HG03159 (cell line): ENCODE measurements around the gene GIGYF2.

Experiments
- ATAC-seq: cut with Tn5 transposase; IDR thresholded peaks from one replicate; pipeline ENCODE4 v1.9.1; 2021; ENCODE audit warnings: mild to moderate bottlenecking, moderate library complexity; ENCODE audit not compliant: unreplicated experiment

The GIGYF2 gene

DNA sequence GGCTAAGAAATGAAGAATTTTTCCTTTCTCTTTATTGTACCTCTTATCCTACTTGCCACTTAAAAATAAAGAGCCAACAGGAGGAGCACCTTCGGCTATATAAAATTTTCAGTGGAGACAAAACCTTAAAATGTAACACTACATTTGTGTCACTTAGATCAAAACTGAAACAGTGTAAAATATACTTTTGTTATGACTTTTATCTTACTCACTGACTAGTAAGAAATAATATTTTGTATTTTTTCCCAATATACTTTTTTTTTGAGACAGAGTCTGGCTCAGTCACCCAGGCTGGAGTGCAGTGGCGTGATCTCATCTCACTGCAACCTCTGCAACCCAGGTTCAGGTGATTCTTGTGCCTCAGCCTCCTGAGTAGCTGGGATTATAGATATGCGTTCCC is 50.9 kb downstream of the GIGYF2 start:
- no peak for ATAC-seq

DNA sequence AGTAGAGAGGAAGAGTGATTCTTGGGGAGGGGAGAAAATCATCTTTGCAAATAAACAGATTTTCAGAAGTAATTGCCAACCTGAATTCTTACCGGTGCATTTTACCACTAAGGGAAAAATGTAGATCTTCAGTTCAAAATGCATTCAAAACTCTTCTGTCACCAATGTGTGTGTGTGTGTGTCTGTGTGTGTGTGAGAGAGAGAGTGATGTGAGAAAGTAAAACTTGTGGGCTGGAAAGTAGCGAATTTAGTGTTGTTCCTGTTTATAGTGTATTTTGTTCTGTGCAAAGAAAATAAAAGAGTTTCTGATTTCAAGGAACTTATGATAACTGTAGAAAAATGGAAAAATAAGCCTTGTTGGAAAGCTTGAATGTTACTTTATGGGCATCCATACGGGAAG is 52.2 kb downstream of the GIGYF2 start:
- no peak for ATAC-seq

GRCh38 chr2:232750135-232750671 is 53.1 kb downstream of the GIGYF2 start:
- ATAC-seq, result no peak

- no peak for ATAC-seq
These were observed 60.8 kb downstream of the GIGYF2 start for GRCh38 chr2:232757905-232758304.

DNA sequence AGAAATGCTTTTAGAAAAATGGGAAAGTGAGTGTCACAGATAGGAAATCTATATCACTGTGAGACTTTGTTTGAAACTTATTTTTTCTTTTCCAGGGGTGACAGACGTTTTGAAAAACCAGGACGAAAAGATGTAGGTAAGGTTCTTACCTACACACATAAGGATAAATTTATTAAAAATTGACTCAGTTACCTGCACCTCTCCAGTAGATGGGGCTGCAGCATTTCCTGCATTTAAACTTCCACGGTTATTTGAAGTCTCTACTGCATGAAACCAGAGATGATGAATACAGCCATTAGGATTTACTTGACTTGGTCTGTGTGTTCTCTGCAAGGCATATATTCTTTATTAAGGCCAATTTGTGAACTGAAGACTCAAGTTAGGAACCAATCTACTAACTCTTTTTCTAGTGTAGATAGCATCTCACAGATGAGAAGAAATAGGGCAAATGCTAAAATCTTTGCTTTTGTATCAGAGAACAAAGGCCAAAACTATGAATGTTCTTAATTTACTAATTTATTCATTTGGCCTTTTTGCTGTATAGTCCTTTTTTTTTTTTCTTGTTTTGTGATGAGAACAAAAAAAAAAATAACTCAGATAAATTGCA is 64.3 kb downstream of the GIGYF2 start:
- ATAC-seq, result no peak

- no peak for ATAC-seq
These were observed 70.7 kb downstream of the GIGYF2 start for GRCh38 chr2:232767866-232768265.

- ATAC-seq, result no peak
These were observed 73.1 kb downstream of the GIGYF2 start for GRCh38 chr2:232770207-232770606.

DNA sequence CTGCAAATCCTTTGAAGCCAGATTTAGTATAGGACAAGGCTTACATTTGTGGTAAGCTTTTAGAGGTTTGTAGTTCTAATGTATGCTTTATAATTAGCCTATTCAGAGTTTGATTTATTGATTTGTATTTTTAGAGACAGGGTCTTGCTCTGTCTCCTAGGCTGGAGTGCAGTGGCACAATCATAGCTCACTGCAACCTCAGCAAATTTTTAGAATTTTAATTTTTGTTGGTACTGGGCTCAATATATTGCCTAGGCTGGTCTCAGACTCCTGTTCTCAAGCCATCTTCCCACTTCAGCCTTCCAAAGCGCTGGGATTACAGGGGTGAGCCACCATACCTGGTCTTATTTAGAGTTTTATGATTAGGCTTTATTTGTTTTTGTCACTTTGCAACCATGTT is 74.7 kb downstream of the GIGYF2 start:
- no peak for ATAC-seq

DNA sequence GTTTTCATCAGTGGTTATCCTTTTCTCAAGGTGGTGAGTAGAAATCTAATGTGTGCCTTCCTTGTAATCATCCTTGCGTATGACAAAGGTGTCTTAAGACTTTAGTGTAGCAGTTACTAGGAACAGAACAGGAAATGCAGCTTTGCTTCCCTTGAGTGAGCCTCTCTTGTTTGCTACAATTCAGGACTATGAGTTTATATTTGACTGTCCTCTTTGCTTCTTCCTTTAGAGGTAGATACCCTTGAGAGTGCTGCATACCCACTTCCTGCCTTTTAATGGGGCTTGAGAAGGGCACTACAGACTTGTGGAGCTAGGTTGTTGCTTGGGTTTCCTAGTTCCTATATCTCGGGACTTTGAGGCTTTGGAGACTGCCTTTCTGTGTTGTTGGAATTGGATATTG is 75.4 kb downstream of the GIGYF2 start:
- peak; percentile 82 for ATAC-seq

DNA sequence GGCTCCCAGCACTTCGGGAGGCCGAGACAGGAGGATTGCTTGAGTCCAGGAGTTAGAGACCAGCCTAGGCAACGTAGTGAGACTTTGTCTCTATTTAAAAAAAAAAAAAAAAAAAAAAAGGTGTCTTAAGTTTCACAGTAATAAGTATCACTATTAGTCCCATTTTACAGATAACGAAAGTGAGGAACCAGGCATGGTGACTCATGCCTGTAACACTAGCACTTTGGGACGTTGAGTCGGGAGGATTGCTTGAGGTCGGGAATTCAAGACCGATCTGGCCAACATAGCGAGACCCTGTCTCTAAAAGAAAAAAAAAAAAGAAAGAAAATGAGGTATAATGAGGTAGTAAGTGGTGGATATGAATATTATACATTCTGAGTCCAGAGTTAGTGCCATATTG is 76.7 kb downstream of the GIGYF2 start:
- ATAC-seq, result no peak

DNA sequence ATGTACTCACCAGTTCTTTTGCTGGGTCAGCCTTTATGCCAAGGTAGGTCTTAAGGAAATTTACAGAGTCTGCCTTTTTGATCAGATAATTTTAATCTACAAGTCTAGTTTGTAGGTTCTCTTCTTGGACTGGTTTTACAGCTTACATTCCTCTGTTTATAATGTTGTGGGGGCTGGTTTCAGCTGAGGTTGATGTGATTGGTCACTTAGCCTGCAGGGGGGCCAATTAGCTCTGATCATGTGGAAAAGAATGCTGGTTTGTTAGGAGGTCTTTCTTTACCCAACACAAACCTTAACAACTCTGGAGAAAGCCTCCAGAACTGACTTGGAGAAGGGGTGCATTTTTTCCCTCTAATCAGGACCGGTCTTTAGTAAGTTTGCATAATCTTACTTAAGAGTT is 79.3 kb downstream of the GIGYF2 start, which contains the start of gene KCNJ13:
KCNJ13 (minus strand) TSS at position 131 of the 400 bp plus-strand sequence. CDS start 5,203 bp downstream, outside the sequence.
- no peak for ATAC-seq

DNA sequence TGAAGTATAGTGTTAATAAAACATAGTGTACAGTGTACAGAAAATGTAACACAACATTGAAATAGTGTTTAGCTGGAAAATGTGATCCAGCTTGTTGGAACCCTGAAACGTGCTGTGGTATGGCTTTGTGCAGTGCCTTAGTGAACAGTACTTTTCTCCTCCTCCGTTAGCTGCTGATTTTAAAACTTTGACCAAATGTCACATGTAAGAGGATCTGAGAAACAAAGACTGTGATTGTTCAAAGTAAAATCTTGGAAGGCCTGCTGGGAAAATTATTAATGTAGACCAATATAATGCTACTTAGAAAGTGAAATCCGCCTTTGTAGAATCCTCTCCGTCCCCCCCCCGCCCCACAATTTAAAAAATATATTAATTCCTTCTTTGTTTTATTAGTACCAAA is 80.1 kb downstream of the GIGYF2 start:
- no peak for ATAC-seq

DNA sequence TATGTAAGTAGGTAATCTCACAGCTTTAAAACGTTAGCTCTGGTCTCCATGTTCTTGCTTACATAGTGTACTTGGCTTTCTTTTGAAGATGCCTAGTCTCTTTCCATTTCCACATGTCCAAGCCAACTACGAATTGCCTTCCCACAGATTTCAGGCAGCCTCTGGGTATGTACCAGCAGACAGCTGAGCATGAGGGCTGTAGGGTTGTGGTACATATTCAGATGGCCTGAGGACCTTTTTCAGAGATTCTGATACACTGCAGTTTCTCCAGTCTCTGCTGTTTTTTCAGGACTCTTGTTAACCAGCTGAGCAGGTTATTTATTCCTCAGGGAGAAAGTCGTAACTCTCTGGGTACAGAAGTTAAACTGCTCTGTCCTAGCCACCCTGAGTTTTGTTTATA is 82.3 kb downstream of the GIGYF2 start:
- no peak for ATAC-seq

DNA sequence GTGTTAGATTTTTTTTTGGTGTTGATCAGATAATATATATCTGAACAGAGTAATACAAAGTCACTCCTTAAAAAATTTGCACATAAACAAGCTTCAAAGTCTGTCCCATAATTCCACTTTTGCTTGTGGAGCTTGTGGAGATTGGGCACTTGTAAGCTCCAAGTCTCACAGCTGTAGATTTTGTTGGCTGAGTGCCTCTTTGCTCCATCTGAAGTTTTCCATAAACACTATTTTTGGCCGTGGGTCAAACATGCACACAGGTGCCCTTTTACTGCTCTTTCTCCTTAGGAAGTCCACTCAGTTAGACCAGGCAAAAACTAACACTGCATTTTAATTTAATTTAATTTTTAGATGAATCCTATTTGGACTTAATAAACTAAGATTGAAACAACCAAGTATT is 82.8 kb downstream of the GIGYF2 start:
- no peak for ATAC-seq

DNA sequence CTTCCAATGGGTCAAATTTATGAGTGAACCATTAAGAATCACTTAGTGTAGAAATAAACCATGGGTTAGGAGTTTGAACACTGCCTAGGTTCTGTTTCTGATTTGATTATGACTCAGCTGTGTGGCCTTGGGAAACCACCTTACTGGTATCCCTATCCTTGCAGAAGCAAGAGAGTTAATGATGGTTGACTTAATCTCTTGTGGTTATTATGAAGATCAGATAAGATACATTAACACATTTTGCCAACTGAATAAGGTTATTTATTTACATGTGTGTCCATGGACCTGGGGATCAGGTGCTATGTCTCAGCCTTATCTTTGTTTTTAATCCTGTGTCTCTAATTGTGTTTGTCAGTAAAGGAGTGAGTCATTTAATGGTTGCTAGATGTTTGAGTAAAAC is 84.6 kb downstream of the GIGYF2 start:
- ATAC-seq, result peak; percentile 86

DNA sequence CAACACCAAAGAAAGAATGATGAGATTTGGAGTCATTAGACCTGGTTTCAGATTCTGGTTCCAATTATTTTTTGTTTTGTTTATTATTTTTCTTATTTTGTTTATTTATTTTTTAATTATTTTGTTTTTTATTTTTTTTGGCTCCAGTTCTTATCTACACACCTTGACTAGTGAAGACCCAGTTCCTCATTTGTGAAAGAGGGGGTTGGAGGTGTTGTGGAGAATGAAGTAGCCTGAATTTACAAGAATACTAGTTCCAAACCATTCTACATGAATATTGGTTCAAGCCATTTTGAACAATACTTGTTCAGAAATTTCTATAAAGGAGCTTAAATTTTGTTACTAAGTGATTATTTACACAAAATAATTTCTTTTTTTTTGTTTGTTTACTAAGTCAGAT is 86.1 kb downstream of the GIGYF2 start:
- ATAC-seq, result no peak

- no peak for ATAC-seq
These were observed 90.7 kb downstream of the GIGYF2 start for GRCh38 chr2:232787806-232788205.

GRCh38 chr2:232789082-232789481 is 92.0 kb downstream of the GIGYF2 start:
- no peak for ATAC-seq

GRCh38 chr2:232791518-232791917 is 94.4 kb downstream of the GIGYF2 start:
- ATAC-seq, result no peak

DNA sequence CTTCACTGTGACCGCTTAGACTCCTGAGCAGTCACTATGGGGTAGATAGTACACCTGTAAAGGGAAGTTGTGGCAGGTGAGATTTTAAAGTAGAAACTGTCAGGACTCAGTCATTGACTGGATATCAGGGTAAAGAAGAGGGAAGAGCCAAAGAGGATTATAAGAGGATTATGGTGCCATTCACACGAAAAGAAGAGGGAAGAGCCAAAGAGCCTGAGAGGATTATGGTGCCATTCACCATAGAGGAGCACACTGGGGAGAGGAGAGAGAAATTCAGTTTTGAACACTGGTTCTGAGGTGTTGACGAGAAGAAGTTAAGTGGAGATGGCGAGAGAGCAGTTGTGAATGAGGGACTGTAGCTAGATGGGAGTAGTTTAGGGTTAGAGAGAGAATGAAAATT is 96.1 kb downstream of the GIGYF2 start:
- no peak for ATAC-seq

DNA sequence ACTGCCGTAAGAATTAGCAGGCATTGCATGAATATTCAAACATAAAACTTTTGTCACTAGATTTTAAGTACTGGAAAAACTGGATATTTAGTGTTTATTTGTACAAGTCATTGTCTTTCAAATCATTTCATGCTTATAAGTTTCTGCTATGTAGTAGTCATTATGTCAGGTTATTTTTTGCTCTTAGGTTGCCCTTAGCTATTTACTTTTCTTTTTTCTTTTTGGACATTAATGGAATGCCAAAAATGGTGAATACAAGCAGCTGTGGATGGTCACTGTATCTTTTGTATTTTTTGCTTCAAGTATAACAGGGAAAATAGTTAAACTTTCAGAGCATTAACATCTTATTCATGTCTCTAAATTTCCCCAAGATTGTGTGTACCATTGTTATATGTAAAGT is 97.8 kb downstream of the GIGYF2 start:
- no peak for ATAC-seq

DNA sequence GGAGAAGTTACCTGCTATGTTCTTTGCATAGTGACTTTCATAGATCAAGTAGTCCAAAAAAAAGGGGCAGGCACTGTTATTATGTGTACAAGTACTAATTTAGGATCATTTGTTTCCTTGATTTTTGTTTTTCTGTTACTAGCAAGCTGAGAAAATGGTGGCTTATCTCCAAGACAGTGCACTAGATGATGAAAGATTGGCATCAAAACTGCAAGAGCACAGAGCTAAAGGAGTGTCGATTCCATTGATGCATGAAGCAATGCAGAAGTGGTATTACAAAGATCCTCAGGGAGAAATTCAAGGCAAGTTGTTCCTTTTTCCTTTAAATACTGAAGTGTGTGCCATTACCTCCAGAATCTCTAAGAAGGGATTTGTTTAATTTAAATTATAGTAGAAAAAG is 98.8 kb downstream of the GIGYF2 start:
- ATAC-seq, result no peak

DNA sequence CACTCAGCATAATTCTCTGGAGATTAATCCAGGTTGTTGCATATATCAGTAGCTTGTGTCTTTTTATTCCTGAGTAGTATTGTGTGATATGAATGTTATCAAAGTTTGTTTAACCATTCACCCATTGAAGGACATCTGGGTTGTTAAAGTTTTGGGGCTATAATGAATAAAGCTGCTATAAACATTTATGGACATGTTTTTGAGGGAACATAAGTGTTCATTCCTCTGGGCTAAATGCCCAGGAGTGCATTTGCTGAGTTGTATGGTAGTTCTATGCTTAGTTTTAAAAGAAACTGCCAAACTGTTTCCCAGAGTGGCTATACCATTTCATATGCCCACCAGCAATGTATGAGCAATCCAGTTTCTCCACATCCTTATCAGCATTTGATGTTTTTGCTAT is 101.1 kb downstream of the GIGYF2 start:
- ATAC-seq, result no peak
